OCI-LY3 (cell line): ENCODE data around the gene LRP2BP.

ENCODE experiments used
- H2AFZ ChIP-seq: fragments of 200-600, 300-600 bp; shearing (Covaris generic); 2 replicates; pipeline ENCODE4 v1.6.0; 2014; ENCODE audit warnings: antibody characterized with exemption, low read depth, low read length
- H3K27ac ChIP-seq: fragments of 200-600, 300-600 bp; sonication (generic); 2 replicates; pipeline ENCODE4 v1.5.1; 2014; ENCODE audit warnings: mild to moderate bottlenecking, low read length, moderate library complexity, mixed read lengths
- H3K27me3 ChIP-seq: fragments of 200-600, 300-600 bp; sonication (generic); 2 replicates; pipeline ENCODE4 v1.6.1; 2014; ENCODE audit warnings: low read depth, low read length, mixed read lengths
- H3K36me3 ChIP-seq: fragments of 200-600, 300-600 bp; sonication (generic); replicated peaks from 2 replicates; pipeline ENCODE3; 2014; ENCODE audit warnings: low read depth, low read length, mixed read lengths
- H3K4me1 ChIP-seq: fragments of 300-600, 200-600 bp; sonication (generic); 2 replicates; pipeline ENCODE4 v1.6.1; 2014; ENCODE audit warnings: low read length, mixed read lengths
- H3K4me2 ChIP-seq: fragments of 200-600, 300-600 bp; sonication (generic); 2 replicates; pipeline ENCODE4 v1.6.1; 2014; ENCODE audit warnings: low read length, mixed read lengths
- H3K4me3 ChIP-seq: fragments of 300-600, 200-600 bp; sonication (generic); 2 replicates; pipeline ENCODE4 v1.5.1; 2014; ENCODE audit warnings: antibody characterized with exemption, mild to moderate bottlenecking, low read length, moderate library complexity
- H3K79me2 ChIP-seq: fragments of 300-600, 200-600 bp; shearing (Covaris generic); 2 replicates; pipeline ENCODE4 v1.6.1; 2014; ENCODE audit warnings: mild to moderate bottlenecking, low read length, mixed read lengths
- H3K9ac ChIP-seq: fragments of 300-600, 200-600 bp; shearing (Covaris generic); 2 replicates; pipeline ENCODE4 v1.6.0; 2014; ENCODE audit warnings: mild to moderate bottlenecking, low read length, moderate library complexity
- H3K9me3 ChIP-seq: fragments of 200-600, 300-600 bp; shearing (Covaris generic); 2 replicates; pipeline ENCODE4 v1.6.1; 2014; ENCODE audit warnings: low read length, mixed read lengths; ENCODE audit not compliant: insufficient read depth
- H4K20me1 ChIP-seq: fragments of 200-600, 300-600 bp; sonication (generic); 2 replicates; pipeline ENCODE4 v1.6.1; 2016; ENCODE audit warnings: low read length, mixed read lengths; ENCODE audit not compliant: insufficient read depth
- CTCF ChIP-seq: fragments of 200-600, 300-600 bp; sonication (generic); IDR thresholded peaks from 2 replicates; pipeline ENCODE4 v1.5.1; 2014; ENCODE audit warnings: antibody characterized with exemption, low read length, low read depth
- EZH2phosphoT487 ChIP-seq: fragments of 200-600 bp; shearing (Covaris generic); IDR thresholded peaks from 2 replicates; pipeline ENCODE4 v1.6.1; 2018; ENCODE audit warnings: antibody characterized with exemption, mixed run types, low read depth

The LRP2BP gene

DNA sequence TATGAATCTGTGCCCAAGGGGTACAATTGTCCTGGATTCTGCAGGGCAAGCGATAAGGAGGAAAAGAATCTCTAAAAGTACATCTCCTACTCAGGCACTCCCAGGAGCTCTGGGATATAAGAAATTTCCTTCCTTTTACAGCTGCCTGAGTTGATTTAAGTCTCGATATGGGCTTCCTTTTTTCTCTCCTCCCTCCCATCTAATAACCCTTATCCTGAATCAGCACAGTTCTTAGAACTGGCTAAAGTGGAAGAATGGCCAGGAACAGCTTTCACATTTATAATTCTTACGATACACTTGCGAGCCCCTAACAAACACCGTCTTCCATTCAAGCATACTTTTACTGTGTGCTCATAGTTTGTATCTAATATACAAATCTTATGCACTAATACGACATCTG lies 21.2 kb downstream of the LRP2BP start:
- H3K27me3 ChIP-seq: no peaks in the 10 kb centered on the region
- no peaks in the 10 kb centered on the region for H3K9me3 ChIP-seq
- no peaks in the 10 kb centered on the region for H4K20me1 ChIP-seq
- no peak overlapping the region for H3K27ac ChIP-seq
- H2AFZ ChIP-seq: no peak overlapping the region
- no peak overlapping the region for H3K9ac ChIP-seq
- H3K36me3 ChIP-seq: peaks cover 3% of the 10 kb centered on the region
- H3K4me1 ChIP-seq: no peaks in the 10 kb centered on the region
- TF ChIP-seq CTCF (no peak), EZH2phosphoT487 (no peak)
- H3K79me2 ChIP-seq: no peaks in the 10 kb centered on the region
- no peak overlapping the region for H3K4me3 ChIP-seq
- no peak overlapping the region for H3K4me2 ChIP-seq

- Histone ChIP-seq H3K9me3 (no peaks in the 10 kb centered on the region), H3K4me3 (no peak overlapping the region), H3K27ac (no peak overlapping the region), H3K79me2 (no peaks in the 10 kb centered on the region), H3K9ac (no peak overlapping the region), H3K27me3 (no peaks in the 10 kb centered on the region), H3K36me3 (peaks cover 3% of the 10 kb centered on the region), H3K4me1 (no peaks in the 10 kb centered on the region), H2AFZ (no peak overlapping the region), H3K4me2 (no peak overlapping the region), H4K20me1 (no peaks in the 10 kb centered on the region)
- TF ChIP-seq CTCF: no peak
- no peak for TF ChIP-seq EZH2phosphoT487
These were observed 21.7 kb downstream of the LRP2BP start for GRCh38 chr4:185374027-185374426.

GRCh38 chr4:185371702-185372101 lies 24.0 kb downstream of the LRP2BP start:
- H3K9ac ChIP-seq: no peak overlapping the region
- H3K9me3 ChIP-seq: no peaks in the 10 kb centered on the region
- H4K20me1 ChIP-seq: no peaks in the 10 kb centered on the region
- TF ChIP-seq CTCF (no peak), EZH2phosphoT487 (no peak)
- no peak overlapping the region for H3K4me2 ChIP-seq
- H3K27me3 ChIP-seq: no peaks in the 10 kb centered on the region
- no peak overlapping the region for H3K4me3 ChIP-seq
- H3K4me1 ChIP-seq: no peaks in the 10 kb centered on the region
- no peaks in the 10 kb centered on the region for H3K79me2 ChIP-seq
- no peaks in the 10 kb centered on the region for H3K36me3 ChIP-seq
- no peak overlapping the region for H2AFZ ChIP-seq
- H3K27ac ChIP-seq: no peak overlapping the region

DNA sequence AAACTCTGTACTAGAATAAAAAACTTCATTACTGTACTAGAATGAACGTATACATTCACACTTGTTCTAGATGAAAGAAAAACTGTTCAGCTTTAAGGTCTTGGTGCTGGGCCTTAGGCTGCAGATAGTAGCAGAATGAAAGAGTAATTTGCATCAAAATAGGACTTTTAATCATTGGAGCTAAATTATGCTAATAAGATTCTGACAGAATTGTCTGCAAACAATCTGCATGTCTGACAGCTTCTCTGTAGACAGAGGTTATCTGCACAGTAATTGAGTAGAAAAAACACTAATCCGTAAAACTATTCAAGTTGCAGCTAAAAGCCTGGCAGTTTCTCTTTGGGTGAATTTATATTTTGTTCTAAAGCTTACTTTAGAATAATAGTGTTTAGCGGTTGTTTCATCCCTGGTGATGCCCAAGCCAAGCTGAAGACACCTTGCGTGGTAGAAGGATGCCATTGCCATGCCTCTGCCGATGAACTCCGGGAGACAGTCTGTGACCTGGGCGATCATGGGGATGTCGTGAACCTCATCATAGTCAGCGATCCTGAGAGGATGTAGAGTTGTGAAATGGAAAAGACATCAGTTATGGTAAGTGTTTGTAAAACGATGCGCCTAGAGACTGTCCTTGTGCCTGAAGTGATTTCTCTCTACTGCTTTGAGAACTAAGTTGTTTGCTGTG lies 25.3 kb downstream of the LRP2BP start:
- no peaks in the 10 kb centered on the region for H3K79me2 ChIP-seq
- H3K4me3 ChIP-seq: no peak overlapping the region
- H3K27me3 ChIP-seq: no peaks in the 10 kb centered on the region
- no peaks in the 10 kb centered on the region for H3K36me3 ChIP-seq
- H3K9ac ChIP-seq: no peak overlapping the region
- no peak overlapping the region for H2AFZ ChIP-seq
- no peaks in the 10 kb centered on the region for H4K20me1 ChIP-seq
- H3K4me1 ChIP-seq: no peaks in the 10 kb centered on the region
- H3K27ac ChIP-seq: no peak overlapping the region
- no peaks in the 10 kb centered on the region for H3K9me3 ChIP-seq
- no peak overlapping the region for H3K4me2 ChIP-seq
- TF ChIP-seq CTCF (no peak), EZH2phosphoT487 (no peak)
